HepG2 (cell line): ENCODE results near the gene HS3ST5. TPM values are rescaled to one million over a fixed set of nuclear protein-coding genes. Genes with fewer than 3 reads are reported as not detected.

Experiments used
- BHLHE40 ChIP-seq: IDR thresholded peaks from 2 replicates; pipeline ENCODE4 v1.6.1; 2011; ENCODE audit warnings: low read length, improper control_type of control experiment
- CBX5 ChIP-seq: sonication (generic); formaldehyde crosslinking; IDR thresholded peaks from 2 replicates; pipeline ENCODE4 v1.4.0; 2020; ENCODE audit warnings: missing genetic modification reagents, borderline replicate concordance
- KMT2B ChIP-seq: IDR thresholded peaks from 2 replicates; pipeline ENCODE4 v1.6.1; 2016; ENCODE audit warnings: missing genetic modification reagents, missing compliant biosample characterization
- SALL1 ChIP-seq: sonication (generic); formaldehyde crosslinking; IDR thresholded peaks from 2 replicates; pipeline ENCODE4 v1.8.0; 2022; ENCODE audit warnings: mild to moderate bottlenecking, missing genetic modification reagents
- SAP130 ChIP-seq: IDR thresholded peaks from 2 replicates; pipeline ENCODE4 v1.6.1; 2016; ENCODE audit warnings: low read depth
- ZMYM3 ChIP-seq: sonication (generic); formaldehyde crosslinking; IDR thresholded peaks from 2 replicates; pipeline ENCODE4 v1.5.1; 2020; ENCODE audit warnings: mild to moderate bottlenecking, missing genetic modification reagents
- ZNF354B ChIP-seq: sonication (generic); formaldehyde crosslinking; IDR thresholded peaks from 2 replicates; pipeline ENCODE4 v1.8.0; 2022; ENCODE audit warnings: mild to moderate bottlenecking, missing genetic modification reagents
- polyA plus RNA-seq, 8 experiments: library from polyadenylated mRNA; depleted of rRNA in 3 of 8; stranded (reverse) in 7 of 8; unstranded in 1 of 8; fragments of >200 nt; fragmentation: Illumina TruSeq in 4 of 8; extraction: Trizol in 4 of 8; gene quantifications; 2 replicates each; pipeline versions ENCODE4 v1.2.1 to v1.2.3, GENCODE V29; 2011 to 2016; ENCODE audit warnings: low read depth in 4 of 8, missing spikeins in 1 of 8, mixed read lengths in 1 of 8; ENCODE audit not compliant: insufficient read depth in 1 of 8
- total RNA-seq, 5 experiments: library from RNA; depleted of rRNA; stranded (reverse); fragments of >200 nt; fragmentation: Illumina TruSeq; extraction: Trizol; gene quantifications; 2 replicates each; pipeline ENCODE4 v1.2.3, GENCODE V29; 2016; ENCODE audit warnings: low read depth in 1 of 5
- TF ChIP-seq, protein P1 (sequence below): sonication (generic); formaldehyde crosslinking; IDR thresholded peaks from 2 replicates; pipeline ENCODE4 v1.4.0; 2020; ENCODE audit warnings: missing genetic modification reagents
- TF ChIP-seq, protein P2 (sequence below): fragments of 450-650 bp; IDR thresholded peaks from 2 replicates; pipeline ENCODE4 v1.6.1; 2016
- TF ChIP-seq, protein P3 (sequence below), 2 experiments: sonication (generic) in 1 of 2; formaldehyde crosslinking in 1 of 2; IDR thresholded peaks; 2 replicates each; pipeline versions ENCODE4 v1.4.0 to v1.6.1; 2018 to 2020; ENCODE audit warnings: missing genetic modification reagents in 2 of 2, borderline replicate concordance in 1 of 2, low read depth in 1 of 2, mild to moderate bottlenecking in 1 of 2, missing biosample characterization in 1 of 2

The HS3ST5 gene
- total and polyA plus RNA-seq, 2 of the 13 experiments (the other 11 are each of a cell fraction or from before 2014, with no cell fraction given), result 1.1 to 1.6 TPM

DNA sequence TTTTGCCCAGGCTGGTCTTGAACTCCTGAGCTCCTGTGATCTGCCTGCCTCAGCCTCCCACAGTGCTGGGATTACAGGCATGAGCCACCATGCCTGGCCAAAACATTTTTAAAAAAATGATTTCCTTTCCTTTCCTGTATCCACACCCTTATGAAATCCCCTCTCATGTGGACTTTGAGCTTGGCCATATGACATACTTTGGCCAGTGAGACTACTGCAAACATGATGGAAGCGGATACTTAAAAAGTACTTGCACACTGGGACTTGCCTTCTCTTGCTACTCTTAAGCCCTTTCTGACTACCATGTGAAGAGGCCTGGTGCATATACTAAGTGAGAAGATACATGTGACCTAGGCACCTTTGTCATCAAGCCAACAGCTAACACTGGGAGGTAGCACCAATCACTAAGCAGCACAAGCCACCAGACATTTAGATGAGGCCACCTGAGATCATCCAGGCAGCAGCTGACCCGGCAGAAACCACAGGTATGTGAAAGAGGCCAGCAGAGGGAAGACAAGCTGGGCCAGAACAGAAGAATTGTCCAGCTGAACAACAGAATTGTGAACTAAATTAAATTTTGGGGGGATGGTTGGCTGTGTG lies 293.4 kb downstream of the HS3ST5 start (continued):
- TF ChIP-seq, protein P1, sequence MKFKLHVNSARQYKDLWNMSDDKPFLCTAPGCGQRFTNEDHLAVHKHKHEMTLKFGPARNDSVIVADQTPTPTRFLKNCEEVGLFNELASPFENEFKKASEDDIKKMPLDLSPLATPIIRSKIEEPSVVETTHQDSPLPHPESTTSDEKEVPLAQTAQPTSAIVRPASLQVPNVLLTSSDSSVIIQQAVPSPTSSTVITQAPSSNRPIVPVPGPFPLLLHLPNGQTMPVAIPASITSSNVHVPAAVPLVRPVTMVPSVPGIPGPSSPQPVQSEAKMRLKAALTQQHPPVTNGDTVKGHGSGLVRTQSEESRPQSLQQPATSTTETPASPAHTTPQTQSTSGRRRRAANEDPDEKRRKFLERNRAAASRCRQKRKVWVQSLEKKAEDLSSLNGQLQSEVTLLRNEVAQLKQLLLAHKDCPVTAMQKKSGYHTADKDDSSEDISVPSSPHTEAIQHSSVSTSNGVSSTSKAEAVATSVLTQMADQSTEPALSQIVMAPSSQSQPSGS (CRISPR knock-in tag), result 0 out of 2 replicates have a peak, but pooled peaks have one; percentile 22
- TF ChIP-seq ZNF354B (CRISPR knock-in tag), result no peak
- TF ChIP-seq, protein P2, sequence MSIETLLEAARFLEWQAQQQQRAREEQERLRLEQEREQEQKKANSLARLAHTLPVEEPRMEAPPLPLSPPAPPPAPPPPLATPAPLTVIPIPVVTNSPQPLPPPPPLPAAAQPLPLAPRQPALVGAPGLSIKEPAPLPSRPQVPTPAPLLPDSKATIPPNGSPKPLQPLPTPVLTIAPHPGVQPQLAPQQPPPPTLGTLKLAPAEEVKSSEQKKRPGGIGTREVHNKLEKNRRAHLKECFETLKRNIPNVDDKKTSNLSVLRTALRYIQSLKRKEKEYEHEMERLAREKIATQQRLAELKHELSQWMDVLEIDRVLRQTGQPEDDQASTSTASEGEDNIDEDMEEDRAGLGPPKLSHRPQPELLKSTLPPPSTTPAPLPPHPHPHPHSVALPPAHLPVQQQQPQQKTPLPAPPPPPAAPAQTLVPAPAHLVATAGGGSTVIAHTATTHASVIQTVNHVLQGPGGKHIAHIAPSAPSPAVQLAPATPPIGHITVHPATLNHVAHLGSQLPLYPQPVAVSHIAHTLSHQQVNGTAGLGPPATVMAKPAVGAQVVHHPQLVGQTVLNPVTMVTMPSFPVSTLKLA, result no peak
- 0 out of 2 replicates have a peak, but pooled peaks have one; percentile 17 for TF ChIP-seq ZMYM3 (CRISPR knock-in tag)
- peak; percentile 43 for TF ChIP-seq SALL1 (CRISPR knock-in tag)
- TF ChIP-seq BHLHE40, result no peak
- no peak for TF ChIP-seq CBX5
- no peak for TF ChIP-seq KMT2B (CRISPR knock-in tag)
- 0 out of 2 replicates have a peak, but pooled peaks have one; percentile 8 for TF ChIP-seq SAP130 (CRISPR knock-in tag)
- TF ChIP-seq, protein P3, sequence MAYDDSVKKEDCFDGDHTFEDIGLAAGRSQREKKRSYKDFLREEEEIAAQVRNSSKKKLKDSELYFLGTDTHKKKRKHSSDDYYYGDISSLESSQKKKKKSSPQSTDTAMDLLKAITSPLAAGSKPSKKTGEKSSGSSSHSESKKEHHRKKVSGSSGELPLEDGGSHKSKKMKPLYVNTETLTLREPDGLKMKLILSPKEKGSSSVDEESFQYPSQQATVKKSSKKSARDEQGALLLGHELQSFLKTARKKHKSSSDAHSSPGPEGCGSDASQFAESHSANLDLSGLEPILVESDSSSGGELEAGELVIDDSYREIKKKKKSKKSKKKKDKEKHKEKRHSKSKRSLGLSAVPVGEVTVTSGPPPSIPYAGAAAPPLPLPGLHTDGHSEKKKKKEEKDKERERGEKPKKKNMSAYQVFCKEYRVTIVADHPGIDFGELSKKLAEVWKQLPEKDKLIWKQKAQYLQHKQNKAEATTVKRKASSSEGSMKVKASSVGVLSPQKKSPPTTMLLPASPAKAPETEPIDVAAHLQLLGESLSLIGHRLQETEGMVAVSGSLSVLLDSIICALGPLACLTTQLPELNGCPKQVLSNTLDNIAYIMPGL (CRISPR knock-in tag; IDR thresholded peaks at IDR 0.05; ENCODE audit: borderline replicate concordance in 1 of 2, low read depth in 1 of 2), result no peak
